Measurements from ENCODE around the gene LPIN1.

LPIN1 gene

DNA sequence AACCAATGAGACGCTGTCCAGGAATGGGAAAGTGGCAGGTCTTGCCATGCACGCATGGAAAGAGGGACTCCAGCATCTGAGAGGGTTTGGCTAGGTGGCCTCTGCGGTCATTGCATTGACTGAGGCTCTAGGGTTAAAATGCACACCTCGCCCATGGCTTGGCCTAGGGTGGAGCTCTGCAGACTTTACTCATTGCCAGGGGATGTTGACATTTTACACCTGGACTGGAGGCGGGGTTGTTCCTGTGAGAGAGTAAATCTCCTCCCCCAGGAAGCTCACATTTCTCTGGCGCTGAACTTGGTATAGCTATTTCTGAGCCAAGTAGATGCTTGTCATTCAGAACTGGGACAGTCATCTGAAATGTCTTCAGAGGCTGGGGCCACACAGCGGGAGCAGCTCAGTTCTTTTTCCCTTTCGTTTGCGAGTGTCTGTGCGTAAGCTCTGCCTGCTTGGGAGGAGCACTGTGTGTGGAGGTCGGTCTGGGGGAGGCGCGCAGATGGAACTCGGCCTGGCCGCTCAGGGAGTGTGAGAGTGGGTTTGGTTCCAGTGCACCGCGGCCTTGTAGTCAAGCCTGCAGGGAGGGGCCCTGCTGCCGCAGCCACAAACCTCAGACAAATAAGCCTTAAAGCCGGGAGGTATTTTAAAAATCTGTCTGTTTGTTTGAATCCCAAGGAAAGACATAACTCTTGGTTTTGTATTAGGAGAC is 76.5 kb downstream of the LPIN1 start:
- peak overlapping the region; percentile 29 for H3K27ac ChIP-seq
- TF ChIP-seq CTCF (conservative IDR thresholded peaks at IDR 0.05) (no peak), ZFX (IDR thresholded peaks at IDR 0.05) (no peak)

DNA sequence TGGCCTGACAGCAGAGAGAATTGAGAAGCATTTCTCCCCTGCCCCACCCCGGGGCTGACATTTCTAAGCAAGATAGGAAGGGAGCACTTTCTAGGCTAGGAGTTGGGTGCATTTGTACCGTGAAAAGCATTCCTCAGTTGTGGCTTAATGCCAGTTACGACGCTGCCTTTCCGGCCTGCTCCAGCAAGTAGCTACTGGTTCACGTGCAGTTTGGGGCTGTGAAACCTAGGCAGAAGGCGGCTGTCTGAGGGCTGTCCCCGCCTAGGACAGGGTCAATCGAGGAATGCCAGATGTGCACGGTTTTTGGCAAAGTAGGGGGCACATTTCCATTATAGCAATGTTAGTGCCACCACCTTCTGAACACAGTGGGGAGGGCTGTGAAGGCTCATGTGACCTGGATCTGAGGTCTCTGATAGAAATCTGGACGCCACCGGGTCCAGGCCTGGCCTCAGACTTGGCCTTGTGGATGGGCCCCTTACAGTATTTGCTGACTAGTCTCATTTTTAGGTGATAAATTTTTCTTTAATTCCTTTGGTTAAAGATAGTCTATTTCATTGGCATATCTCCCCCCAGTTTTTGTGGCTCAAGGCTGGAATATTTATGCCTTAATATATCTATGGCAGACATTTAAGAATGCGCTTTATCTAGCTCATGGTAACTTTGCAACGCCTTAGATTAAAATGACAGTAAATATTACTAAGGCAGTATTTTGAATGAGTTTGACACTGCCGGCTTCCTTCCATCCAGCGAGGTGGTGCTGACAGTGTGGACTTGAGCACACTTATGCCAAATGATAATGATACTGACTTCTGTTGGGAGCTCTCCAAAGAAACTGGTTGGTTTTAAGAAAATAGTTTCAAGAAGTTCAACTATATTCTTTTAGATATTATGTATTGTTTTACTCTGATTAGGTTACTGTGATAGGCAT is 78.7 kb downstream of the LPIN1 start:
- TF ChIP-seq CTCF (conservative IDR thresholded peaks at IDR 0.05) (no peak), ZFX (IDR thresholded peaks at IDR 0.05) (no peak)
- H3K27ac ChIP-seq: no peak overlapping the region

DNA sequence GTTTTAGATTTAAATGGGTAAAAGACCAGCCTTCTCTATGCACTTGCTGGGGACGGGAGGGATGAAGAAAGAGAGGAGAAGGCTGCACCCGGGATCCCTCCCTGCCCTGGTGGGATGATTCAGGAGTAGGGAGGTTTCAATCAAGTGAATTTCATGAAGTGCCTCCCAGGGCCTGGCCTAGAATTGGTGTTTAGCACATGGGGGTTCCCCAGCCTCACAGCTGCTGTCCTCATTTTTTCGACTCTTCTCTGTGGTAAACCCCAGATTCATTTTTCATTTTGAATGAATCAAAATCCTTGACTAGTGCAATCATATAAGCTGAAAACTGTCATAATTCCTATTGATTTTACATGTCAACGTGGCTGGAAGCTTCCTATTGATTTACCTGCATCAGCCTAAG is 81.1 kb downstream of the LPIN1 start:
- no peak for TF ChIP-seq CTCF (conservative IDR thresholded peaks at IDR 0.05)
- TF ChIP-seq ZFX (IDR thresholded peaks at IDR 0.05): no peak
- H3K27ac ChIP-seq: no peak overlapping the region

DNA sequence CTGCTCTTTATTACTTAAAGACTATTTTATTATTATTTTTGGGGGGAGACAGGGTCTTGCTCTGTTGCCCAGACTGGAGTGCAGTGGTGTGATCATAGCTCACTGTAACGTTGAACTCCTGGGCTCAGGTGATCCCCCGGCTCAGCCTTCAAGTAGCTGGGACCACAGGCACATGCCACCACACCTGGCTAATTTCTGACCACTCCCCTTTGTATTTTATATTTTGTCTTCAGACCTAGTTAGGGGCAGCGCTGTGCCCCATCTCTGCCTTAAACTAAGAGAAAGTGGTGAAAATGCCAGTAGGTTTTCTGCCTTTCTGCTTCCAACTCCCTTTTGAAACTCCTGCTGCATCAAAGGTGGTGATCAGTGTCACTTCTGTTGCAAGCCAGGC is 82.5 kb downstream of the LPIN1 start:
- peak overlapping the region; percentile 63 for H3K27ac ChIP-seq
- TF ChIP-seq CTCF (conservative IDR thresholded peaks at IDR 0.05) (no peak), ZFX (IDR thresholded peaks at IDR 0.05) (no peak)

GRCh38 chr2:11829324-11829946 is 83.0 kb downstream of the LPIN1 start:
- TF ChIP-seq CTCF (conservative IDR thresholded peaks at IDR 0.05) (peak; percentile 61), ZFX (IDR thresholded peaks at IDR 0.05) (no peak)

DNA sequence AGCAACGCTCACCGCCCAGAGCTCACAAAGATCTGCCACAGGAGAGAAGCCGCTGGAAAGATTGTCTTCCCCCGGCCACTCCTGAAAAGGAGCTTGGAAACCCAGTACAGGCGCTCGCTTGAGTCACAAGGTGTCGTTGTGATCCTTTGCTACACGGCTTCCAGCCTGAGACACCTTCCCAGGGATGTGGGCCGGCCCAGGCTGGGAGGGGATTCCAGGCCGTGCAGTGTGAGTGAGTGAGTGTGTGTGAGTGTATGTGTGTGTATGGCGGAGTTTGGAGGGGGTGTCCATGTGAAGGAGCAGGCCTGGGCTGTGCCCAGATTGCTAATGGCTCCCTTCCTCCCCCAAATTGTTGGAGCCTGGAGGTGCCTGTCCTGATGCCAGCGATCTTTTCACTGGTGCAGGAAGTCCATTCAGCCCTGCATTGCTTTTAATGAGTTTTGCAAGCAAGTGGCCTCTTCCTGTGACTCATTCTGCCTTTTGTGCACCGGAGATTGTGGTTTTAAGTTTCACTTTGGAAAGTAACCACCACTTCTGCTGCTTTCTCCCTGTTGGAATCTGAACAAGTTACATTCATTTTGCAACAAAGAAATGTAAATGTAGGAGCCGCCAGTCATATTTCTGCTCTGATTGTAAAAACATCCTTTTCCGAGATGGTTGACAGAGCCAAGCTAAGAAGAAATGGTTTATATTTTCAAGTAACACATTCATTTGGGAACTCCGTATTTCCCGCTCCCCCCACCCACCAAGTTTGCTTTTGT is 83.7 kb downstream of the LPIN1 start:
- TF ChIP-seq ZFX (IDR thresholded peaks at IDR 0.05) (no peak), CTCF (conservative IDR thresholded peaks at IDR 0.05) (peak; percentile 51)
- H3K27ac ChIP-seq: peak overlapping the region; percentile 63

More at GRCh38 chr2:11829324-11829946, 83.0 kb downstream of the LPIN1 start:
- peak overlapping the region; percentile 63 for H3K27ac ChIP-seq
